Endothelial cell of umbilical vein (primary cell): Measurements from ENCODE around the gene PFDN6.

Experiments used
- CTCF ChIP-seq, 2 donors: IDR thresholded peaks; 1 replicate in 1 of 2; 2 replicates in 1 of 2; pipeline ENCODE4 v1.5.1; 2011; ENCODE audit warnings: low read length in 2 of 2, mild to moderate bottlenecking in 2 of 2, moderate library complexity in 2 of 2, control low read depth in 1 of 2, inconsistent platforms in 1 of 2, low read depth in 1 of 2; ENCODE audit not compliant: insufficient read depth in 1 of 2; ENCODE audit errors: extremely low read depth in 1 of 2
- EZH2 ChIP-seq: IDR thresholded peaks from 2 replicates; pipeline ENCODE4 v1.6.1; 2012; ENCODE audit warnings: borderline replicate concordance, low read depth, mild to moderate bottlenecking, moderate library complexity, low read length, inconsistent platforms; ENCODE audit not compliant: severe bottlenecking
- FOS ChIP-seq: IDR thresholded peaks from 2 replicates; pipeline ENCODE4 v1.6.1; 2011; ENCODE audit warnings: mild to moderate bottlenecking, low read length, moderate library complexity, borderline replicate concordance; ENCODE audit not compliant: insufficient read depth
- GATA2 ChIP-seq: IDR thresholded peaks from 2 replicates; pipeline ENCODE4 v1.7.0; 2011; ENCODE audit warnings: low read depth, mild to moderate bottlenecking, moderate library complexity, mixed read lengths, low read length; ENCODE audit not compliant: insufficient read length, insufficient read depth
- JUN ChIP-seq: IDR thresholded peaks from 2 replicates; pipeline ENCODE4 v1.6.1; 2011; ENCODE audit warnings: borderline replicate concordance, low read depth; ENCODE audit not compliant: insufficient read length, insufficient read depth
- MAX ChIP-seq: IDR thresholded peaks from 2 replicates; pipeline ENCODE4 v1.6.1; 2011; ENCODE audit not compliant: insufficient read depth, insufficient read length
- MYC ChIP-seq: IDR thresholded peaks from one replicate; pipeline ENCODE4 v1.6.1; 2011; ENCODE audit warnings: mild to moderate bottlenecking, low read depth, low read length
- POLR2A ChIP-seq: IDR thresholded peaks from 2 replicates; pipeline ENCODE4 v1.6.1; 2012; ENCODE audit warnings: low read depth, mild to moderate bottlenecking, control low read depth, low read length
- POLR2AphosphoS5 ChIP-seq: IDR thresholded peaks from 2 replicates; pipeline ENCODE4 v1.6.1; 2012; ENCODE audit warnings: low read depth, mild to moderate bottlenecking, control low read depth, low read length, moderate library complexity; ENCODE audit not compliant: insufficient read depth

GRCh38 chr6:33248643-33248931, 40.8 kb upstream of the PFDN6 start:
- TF ChIP-seq EZH2, result no peak
- TF ChIP-seq CTCF (IDR thresholded peaks at IDR 0.05; ENCODE audit: extremely low read depth in 1 of 2, insufficient read depth in 1 of 2, low read depth in 1 of 2, low read length in 2 of 2), result no peak
- TF ChIP-seq POLR2A, result no peak
- TF ChIP-seq JUN, result no peak
- TF ChIP-seq MAX, result no peak
- TF ChIP-seq FOS, result no peak
- TF ChIP-seq POLR2AphosphoS5, result no peak
- no peak for TF ChIP-seq MYC
- no peak for TF ChIP-seq GATA2
